Testis (tissue), 2 donors: ENCODE measurements around the gene HERPUD1.

Experiments
- POLR2A ChIP-seq: fragments of 450-650 bp; IDR thresholded peaks from one replicate; pipeline ENCODE4 v1.6.1; 2017; ENCODE audit warnings: antibody characterized with exemption, mild to moderate bottlenecking, moderate library complexity
- TF ChIP-seq, protein P1 (sequence below), 3 experiments: fragments of 450-650 bp in 2 of 3; fragments of 200-600 bp in 1 of 3; sonication (generic) in 1 of 3; IDR thresholded peaks; one replicate each; pipeline ENCODE4 v1.5.1; 2016 to 2019; ENCODE audit warnings: antibody characterized with exemption in 3 of 3, mild to moderate bottlenecking in 2 of 3, moderate library complexity in 1 of 3

DNA sequence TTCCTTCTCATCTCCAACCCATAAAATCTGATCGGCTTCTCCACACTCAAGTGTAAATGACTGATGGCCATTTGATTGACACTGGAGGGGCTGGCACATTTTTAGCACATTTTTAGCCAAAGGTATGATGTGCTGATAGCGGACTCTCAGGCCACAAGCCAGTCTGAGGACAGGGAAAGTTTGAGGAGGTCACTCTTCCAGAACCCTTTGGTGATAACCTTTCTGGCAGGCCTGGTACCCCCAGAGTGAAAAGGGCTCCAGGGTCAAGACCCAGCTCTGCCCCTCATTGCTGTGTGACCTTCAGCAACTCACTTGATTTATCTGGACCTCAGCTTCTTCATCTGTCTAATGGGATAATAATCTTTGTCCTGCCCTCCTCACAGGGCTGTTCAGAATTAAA is 55.8 kb downstream of the HERPUD1 start:
- TF ChIP-seq POLR2A, result no peak
- TF ChIP-seq, protein P1, sequence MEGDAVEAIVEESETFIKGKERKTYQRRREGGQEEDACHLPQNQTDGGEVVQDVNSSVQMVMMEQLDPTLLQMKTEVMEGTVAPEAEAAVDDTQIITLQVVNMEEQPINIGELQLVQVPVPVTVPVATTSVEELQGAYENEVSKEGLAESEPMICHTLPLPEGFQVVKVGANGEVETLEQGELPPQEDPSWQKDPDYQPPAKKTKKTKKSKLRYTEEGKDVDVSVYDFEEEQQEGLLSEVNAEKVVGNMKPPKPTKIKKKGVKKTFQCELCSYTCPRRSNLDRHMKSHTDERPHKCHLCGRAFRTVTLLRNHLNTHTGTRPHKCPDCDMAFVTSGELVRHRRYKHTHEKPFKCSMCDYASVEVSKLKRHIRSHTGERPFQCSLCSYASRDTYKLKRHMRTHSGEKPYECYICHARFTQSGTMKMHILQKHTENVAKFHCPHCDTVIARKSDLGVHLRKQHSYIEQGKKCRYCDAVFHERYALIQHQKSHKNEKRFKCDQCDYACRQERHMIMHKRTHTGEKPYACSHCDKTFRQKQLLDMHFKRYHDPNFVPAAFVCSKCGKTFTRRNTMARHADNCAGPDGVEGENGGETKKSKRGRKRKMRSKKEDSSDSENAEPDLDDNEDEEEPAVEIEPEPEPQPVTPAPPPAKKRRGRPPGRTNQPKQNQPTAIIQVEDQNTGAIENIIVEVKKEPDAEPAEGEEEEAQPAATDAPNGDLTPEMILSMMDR (IDR thresholded peaks at IDR 0.05), result no peak
